GM19025 (cell line): ENCODE data around the gene MANSC4.
"Not testable (repeated sequence)": the region's sequence is repeated elsewhere in the genome, so short reads cannot be mapped to it uniquely, and the experiment has no call there.

Experiments used
- ATAC-seq: cut with Tn5 transposase; IDR thresholded peaks from one replicate; pipeline ENCODE4 v1.9.1; 2021; ENCODE audit warnings: mild to moderate bottlenecking, low read depth, moderate library complexity; ENCODE audit not compliant: unreplicated experiment

Gene MANSC4

DNA sequence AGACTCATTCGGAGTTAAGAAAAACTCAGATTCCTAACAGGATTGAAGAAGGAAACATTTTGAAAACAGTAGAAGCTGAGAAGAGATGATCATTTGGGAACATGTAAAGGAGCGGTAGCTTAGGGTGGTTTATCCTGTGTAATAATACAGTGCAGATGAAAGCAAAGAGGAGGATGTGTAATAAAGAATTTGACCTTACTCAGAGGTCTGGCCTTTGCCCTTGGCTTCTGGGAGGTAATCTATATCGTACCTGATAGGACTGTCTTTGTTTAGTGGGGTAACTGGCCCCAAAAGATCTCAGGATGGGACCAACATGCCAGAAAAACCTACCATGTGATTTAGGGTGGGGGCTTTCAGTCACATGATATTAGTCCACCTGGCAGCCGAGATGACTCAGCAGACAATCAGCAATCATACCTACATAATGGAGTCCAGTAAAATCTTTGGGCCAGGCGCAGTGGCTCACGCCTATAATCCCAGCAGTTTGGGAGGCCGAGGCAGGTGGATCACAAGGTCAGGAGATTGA lies 23.3 kb downstream of the MANSC4 start:
- no peak for ATAC-seq

DNA sequence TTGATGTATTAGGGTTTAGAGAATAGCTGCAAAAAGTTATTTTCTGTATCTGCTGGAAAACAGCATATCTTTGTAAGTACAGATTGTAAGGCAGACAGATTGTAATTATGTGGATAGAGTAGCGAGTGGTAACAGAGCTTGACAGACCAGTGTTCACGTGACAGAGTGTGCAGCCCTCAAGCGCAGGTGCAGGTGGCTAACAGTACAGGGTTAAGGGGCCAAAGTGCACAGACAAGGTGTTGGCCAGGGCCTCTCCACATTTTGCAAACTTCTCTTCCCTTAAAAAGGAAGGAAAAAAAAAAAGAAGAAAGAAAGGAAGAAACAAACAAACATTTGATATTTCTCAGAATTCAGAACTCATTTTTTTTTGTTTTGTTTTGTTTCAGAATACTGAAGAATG lies 25.2 kb downstream of the MANSC4 start:
- ATAC-seq, result no peak

DNA sequence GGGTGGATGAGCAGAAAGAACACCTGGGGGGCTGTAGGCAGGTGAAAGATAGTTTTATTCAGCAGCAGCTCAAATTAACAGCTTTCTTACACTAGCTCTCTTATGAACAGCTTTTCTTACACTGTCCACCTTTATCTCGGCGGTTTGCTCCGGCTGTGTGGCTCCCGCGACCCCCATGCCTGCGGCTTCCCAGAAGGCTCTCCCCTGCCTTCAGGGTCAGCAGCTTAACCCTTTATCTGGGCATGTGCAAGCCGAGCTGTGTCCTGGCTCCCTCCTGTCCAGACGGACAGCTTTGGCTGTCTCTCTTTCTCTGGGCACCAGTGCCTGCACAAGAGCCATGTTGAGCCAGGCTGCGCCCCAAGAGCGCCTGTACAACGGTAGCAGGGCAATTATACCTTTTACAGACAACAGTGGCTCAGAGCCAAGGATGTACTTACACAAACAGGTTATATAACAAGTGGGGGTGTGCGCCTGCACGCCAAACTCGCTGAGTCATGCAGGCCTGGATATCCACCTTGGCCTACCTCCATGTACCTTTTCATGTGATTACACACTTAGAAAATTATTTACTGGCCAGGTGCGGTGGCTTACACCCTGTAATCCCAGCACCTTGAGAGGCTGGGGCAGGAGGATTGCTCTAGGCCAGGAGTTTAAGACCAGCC lies 28.5 kb downstream of the MANSC4 start:
- no peak for ATAC-seq

DNA sequence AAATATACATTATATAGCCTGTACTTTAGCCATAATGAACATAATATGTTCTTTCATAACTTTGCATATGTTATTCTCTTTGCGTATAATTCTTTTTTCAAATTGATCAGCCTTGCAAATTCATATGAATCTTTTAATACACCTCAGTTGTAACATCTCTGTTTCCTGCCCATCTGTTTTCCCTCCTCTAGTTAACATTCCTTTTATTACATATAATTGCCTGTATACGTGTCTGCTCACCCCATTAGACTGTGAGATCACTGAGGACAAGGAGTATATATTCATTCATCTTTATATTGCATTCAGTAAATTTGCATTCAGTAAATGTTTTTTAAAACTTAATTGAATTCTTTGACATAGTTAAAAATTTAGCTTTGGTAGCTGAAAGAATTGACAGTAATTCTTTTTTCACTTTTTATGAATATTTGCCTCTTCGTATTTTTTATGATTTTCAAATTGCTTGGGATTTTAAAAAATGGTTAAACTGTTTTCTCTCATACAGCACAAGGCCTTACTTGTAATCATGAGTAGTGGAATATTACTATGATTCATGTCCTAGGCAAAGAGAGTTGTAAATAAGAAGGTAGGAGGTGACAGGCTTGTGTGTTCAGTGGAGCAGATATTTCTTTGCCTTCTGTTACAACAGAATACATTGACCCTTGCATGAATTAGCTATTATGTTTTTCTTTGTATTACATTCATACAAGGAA lies 32.8 kb downstream of the MANSC4 start:
- no peak for ATAC-seq

DNA sequence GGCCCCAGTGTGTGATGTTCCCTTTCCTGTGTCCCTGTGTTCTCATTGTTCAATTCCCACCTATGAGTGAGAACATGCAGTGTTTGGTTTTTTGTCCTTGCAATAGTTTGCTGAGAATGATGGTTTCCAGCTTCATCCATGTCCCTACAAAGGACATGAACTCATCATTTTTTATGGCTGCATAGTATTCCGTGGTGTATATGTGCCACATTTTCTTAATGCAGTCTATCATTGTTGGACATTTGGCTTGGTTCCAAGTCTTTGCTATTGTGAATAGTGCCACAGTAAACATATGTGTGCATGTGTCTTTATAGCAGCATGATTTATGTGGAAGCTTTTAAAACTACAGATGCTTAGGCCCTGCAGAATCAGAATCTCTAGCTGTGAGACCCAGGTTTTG lies 34.3 kb downstream of the MANSC4 start:
- not testable (repeated sequence) for ATAC-seq

DNA sequence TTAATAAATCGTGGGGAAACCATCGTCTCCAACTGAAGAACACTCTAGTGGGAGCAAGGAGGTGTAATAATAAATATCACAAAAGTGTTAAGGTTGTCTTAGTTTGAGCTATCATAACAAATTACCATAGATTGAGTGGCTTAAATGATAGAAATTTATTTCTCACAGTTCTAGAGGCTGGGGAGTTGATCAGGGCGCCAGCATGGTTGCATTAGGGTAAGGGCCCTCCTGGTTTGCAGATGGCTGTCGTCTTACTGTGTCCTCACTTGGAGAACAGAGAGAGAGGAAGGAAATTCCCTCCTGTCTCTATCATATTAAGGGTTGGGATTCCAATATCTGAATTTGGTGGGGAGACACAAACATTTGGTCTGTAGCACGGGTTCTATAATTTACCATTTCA lies 36.4 kb downstream of the MANSC4 start:
- ATAC-seq, result no peak

DNA sequence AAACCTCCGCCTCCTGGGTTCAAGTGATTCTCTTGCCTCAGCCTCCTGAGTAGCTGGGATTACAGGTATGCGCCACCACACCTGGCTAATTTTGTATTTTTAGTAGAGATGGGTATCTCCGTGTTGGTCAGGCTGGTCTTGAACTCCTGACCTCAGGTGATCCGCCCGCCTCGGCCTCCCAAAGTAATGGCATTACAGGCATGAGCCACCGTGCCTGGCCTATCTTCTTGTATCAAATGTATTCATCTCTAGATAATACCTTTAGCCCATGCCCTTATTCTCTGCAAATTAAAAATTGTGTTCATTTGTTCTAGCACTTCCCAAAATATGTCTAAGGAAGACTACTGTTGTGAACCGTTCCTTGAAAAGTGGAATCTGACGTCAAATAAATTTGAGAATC lies 45.7 kb downstream of the MANSC4 start:
- not testable (repeated sequence) for ATAC-seq

DNA sequence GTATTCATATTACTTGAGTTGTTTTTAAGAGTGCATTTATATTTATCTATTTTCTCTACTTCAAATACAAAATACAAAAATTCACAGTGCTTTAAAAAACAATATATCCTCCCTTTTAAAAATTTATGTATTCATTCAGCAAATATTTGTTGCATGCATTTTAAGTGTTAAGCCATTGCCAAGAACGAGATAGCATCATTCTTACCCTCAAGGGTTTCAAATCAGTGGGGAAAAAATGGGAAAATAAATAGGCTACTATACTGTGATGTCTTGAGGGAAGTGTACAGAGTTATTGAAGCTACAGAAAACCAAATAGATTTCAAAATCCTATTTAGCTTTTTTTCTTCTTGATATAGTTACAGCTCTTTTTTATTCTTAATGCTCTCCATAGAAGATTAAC lies 46.2 kb downstream of the MANSC4 start:
- ATAC-seq, result no peak

DNA sequence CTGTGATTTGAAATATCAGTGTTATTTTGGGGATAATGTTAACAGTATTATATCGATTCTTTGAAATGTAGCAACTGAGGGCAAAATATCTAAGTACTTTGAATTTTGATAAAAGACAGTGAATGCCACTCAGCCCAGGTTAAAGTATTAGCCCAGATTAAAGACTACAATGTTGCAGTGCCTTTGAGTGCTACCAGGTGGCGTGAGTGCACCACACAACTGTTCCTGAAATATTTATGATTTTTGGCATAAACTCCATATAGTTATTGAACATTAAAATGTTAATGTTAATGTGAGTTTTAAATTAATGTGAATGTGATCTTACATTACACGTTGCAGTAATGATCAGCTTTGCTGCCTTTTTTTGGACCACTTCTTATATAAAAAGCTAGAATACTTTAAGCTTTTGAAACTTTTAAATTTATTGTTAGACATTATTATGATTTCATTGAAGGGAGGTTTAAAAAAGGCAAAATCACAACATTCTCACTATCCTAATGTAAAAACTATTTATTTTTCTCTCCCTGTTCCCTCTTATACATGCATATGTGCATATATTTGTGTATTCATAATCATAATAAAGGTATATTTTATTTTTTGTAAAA lies 46.9 kb downstream of the MANSC4 start:
- ATAC-seq, result no peak

DNA sequence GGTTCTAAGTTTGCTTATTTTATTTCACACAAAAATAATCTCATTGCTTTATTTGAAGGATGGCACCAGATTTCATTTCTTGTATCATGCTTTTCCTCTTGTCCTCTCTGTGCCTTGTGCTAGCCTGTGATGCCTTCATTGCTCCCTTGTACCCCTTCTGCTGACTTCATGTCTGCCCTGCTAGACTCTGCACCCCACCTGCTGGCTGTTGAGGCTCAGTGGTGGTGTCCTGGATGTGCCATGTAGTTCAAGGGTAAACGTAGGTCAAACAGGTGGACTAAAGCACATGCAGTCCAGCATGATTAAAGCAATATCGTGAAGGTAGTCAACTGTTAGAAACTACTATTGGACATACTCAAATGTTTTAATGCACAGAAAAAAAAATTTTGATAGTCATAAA lies 47.8 kb downstream of the MANSC4 start:
- ATAC-seq, result no peak

DNA sequence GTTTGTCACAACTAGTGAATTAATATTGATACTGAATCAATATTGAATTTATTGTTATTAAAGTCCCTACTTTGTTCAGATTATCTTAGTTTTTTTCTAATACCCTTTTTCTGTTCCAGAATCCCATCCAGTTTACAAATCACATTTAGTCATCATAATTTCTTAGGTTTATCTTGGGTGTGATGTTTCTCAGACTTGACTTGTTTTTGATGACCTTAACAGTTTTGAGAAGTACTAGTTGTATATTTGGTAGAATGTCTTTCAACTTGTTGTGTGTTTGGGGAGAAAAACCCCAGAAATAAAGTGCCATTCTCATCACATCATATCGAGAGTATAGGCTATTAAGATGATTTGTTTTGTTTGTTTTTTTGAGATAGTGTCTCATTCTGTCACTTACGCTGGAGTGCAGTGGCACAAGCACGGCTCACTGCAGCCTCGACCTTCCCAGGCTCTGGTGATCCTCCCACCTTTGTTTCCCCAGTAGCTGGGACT lies 49.9 kb downstream of the MANSC4 start:
- no peak for ATAC-seq

DNA sequence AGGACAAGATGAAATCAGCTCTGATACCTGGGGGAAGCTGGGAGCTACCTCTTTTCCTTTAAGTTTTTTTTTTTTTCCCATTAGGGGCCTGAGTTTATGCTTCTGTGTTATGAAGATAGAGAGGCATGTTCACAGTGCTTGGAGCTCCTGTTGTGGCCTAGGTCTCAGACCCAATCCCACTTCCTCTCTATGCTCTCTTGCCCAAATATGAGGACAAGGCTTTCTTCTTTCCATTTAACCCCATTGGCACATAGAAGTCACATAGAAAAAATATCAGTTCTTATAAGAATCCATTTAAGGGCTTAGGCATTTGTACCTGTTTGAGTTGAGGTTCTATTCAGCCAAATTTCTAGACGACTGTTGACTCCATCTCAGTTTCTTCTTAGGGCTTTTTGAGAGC lies 56.8 kb downstream of the MANSC4 start:
- no peak for ATAC-seq
